ENCODE data around the gene CPEB3.

DNA sequence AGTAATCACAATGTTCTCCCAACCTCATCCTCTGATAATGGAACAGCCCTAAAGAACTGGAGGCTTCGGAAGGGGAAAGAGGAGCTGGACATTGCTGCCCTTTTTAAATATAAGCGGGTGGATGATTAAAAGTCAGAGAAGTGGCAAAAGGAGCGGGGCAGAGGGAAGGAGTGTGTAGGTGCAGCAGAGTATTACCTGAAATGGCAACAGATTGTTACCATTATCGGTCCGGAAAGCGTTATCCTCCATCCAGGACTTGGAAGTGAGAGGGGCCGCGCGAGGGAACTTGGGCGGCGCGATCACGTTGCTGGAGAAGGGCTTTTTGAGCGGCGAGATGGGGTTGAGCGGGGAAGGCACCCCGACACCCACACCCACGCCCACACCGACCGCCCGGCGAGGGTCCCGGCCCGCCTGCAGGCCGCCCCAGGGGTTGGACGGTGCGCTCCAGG lies 51.7 kb downstream of the CPEB3 start:
- TF ChIP-seq, protein P1, sequence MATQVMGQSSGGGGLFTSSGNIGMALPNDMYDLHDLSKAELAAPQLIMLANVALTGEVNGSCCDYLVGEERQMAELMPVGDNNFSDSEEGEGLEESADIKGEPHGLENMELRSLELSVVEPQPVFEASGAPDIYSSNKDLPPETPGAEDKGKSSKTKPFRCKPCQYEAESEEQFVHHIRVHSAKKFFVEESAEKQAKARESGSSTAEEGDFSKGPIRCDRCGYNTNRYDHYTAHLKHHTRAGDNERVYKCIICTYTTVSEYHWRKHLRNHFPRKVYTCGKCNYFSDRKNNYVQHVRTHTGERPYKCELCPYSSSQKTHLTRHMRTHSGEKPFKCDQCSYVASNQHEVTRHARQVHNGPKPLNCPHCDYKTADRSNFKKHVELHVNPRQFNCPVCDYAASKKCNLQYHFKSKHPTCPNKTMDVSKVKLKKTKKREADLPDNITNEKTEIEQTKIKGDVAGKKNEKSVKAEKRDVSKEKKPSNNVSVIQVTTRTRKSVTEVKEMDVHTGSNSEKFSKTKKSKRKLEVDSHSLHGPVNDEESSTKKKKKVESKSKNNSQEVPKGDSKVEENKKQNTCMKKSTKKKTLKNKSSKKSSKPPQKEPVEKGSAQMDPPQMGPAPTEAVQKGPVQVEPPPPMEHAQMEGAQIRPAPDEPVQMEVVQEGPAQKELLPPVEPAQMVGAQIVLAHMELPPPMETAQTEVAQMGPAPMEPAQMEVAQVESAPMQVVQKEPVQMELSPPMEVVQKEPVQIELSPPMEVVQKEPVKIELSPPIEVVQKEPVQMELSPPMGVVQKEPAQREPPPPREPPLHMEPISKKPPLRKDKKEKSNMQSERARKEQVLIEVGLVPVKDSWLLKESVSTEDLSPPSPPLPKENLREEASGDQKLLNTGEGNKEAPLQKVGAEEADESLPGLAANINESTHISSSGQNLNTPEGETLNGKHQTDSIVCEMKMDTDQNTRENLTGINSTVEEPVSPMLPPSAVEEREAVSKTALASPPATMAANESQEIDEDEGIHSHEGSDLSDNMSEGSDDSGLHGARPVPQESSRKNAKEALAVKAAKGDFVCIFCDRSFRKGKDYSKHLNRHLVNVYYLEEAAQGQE (IDR thresholded peaks at IDR 0.05; ENCODE audit: insufficient read depth in 1 of 2, low read depth in 2 of 2, low read length in 2 of 2), result no peak
- TF ChIP-seq TAF1 (IDR thresholded peaks at IDR 0.05; ENCODE audit: borderline replicate concordance, insufficient read depth, low read length), result no peak
